Activated CD4-positive, alpha-beta memory T cell treated with anti-CD3 and anti-CD28 coated beads, Interleukin-2, amount 10 ng/mL, durations not matched to agents 7 days and 5 days (primary cell): Measurements from ENCODE around the gene OTOS. TPM values are rescaled to one million over a fixed set of nuclear protein-coding genes. Genes with fewer than 3 reads are reported as not detected.

Experiments
- CTCF ChIA-PET: fragments of 350-600 bp; sonication (Branson Sonifier 250); formaldehyde crosslinking; loops from one replicate; lab custom pipeline; 2021; ENCODE audit warnings: antibody characterized with exemption, inconsistent platforms; lab: Charles Lee
- POLR2A ChIA-PET: fragments of 350-600 bp; sonication (Branson Sonifier 250); formaldehyde crosslinking; loops from one replicate; lab custom pipeline; 2021; ENCODE audit warnings: antibody characterized with exemption; lab: Charles Lee
- DNase-seq: peaks from one replicate; pipeline ENCODE4 v3.0.0-alpha.2; 2020
- H3K27ac Mint-ChIP-seq: one replicate; pipeline ENCODE4 v1.8.0; 2021; ENCODE audit warnings: mild to moderate bottlenecking, mixed read lengths
- H3K27me3 Mint-ChIP-seq: one replicate; pipeline ENCODE4 v1.8.0; 2021; ENCODE audit warnings: mixed read lengths
- H3K36me3 Mint-ChIP-seq: one replicate; pipeline ENCODE4 v1.8.0; 2021; ENCODE audit warnings: low read depth, mixed read lengths
- H3K4me1 Mint-ChIP-seq: one replicate; pipeline ENCODE4 v1.8.0; 2021; ENCODE audit warnings: mixed read lengths
- H3K4me3 Mint-ChIP-seq: one replicate; pipeline ENCODE4 v1.8.0; 2021; ENCODE audit warnings: mild to moderate bottlenecking, mixed read lengths
- H3K9me3 Mint-ChIP-seq: one replicate; pipeline ENCODE4 v1.8.0; 2021; ENCODE audit warnings: mixed read lengths
- total RNA-seq, 2 experiments: library from RNA; stranded (reverse); gene quantifications; one replicate each; pipeline ENCODE4 v1.2.3, GENCODE V29; 2021

Gene OTOS
- not detected for total RNA-seq

GRCh38 chr2:240140511-240140910 is at the start of gene OTOS:
OTOS (minus strand) TSS chr2:240140658; CDS start chr2:240140326, 332 bp downstream.
- Mint-ChIP-seq H3K27ac (no peak within 1 kb of the TSS), H3K36me3 (peaks cover 1% of the 10 kb centered on the region), H3K27me3 (no peaks in the 10 kb centered on the region), H3K4me3 (no peak within 1 kb of the TSS), H3K9me3 (no peaks in the 10 kb centered on the region), H3K4me1 (peaks cover 11% of the 10 kb centered on the region)
- ChIA-PET CTCF (interaction anchor here (0.9 to 1.6 kb wide), 2 partner anchors 77 to 79 kb away, joined by 3 read pairs; no protein-coding TSS in a partner anchor), POLR2A (no interaction called here)
- no peak for DNase-seq

- Mint-ChIP-seq H3K4me1 (no peaks in the 10 kb centered on the region), H3K27me3 (peaks cover 9% of the 10 kb centered on the region), H3K9me3 (no peaks in the 10 kb centered on the region), H3K4me3 (no peak overlapping the region), H3K27ac (no peak overlapping the region), H3K36me3 (no peaks in the 10 kb centered on the region)
- CTCF ChIA-PET: interaction anchor here (0.5 kb wide), 1 partner anchor 129 kb away, joined by 3 read pairs; no protein-coding TSS in a partner anchor
- POLR2A ChIA-PET: no interaction called here
- DNase-seq: no peak
Observed at GRCh38 chr2:240189686-240190085, 49.2 kb upstream of the OTOS start.

GRCh38 chr2:240187989-240188590 is 47.6 kb upstream of the OTOS start:
- H3K27ac Mint-ChIP-seq: no peak overlapping the region
- ChIA-PET POLR2A (no interaction called here), CTCF (no interaction called here)
- H3K4me3 Mint-ChIP-seq: no peak overlapping the region
- peaks cover 9% of the 10 kb centered on the region for H3K27me3 Mint-ChIP-seq
- H3K36me3 Mint-ChIP-seq: no peaks in the 10 kb centered on the region
- H3K9me3 Mint-ChIP-seq: no peaks in the 10 kb centered on the region
- no peak for DNase-seq
- no peaks in the 10 kb centered on the region for H3K4me1 Mint-ChIP-seq

GRCh38 chr2:240186191-240186725 is 45.8 kb upstream of the OTOS start:
- Mint-ChIP-seq H3K4me3 (no peak overlapping the region), H3K27ac (no peak overlapping the region), H3K36me3 (no peaks in the 10 kb centered on the region), H3K27me3 (peaks cover 2% of the 10 kb centered on the region), H3K9me3 (no peaks in the 10 kb centered on the region), H3K4me1 (no peaks in the 10 kb centered on the region)
- ChIA-PET CTCF (no interaction called here), POLR2A (no interaction called here)
- no peak for DNase-seq

- ChIA-PET POLR2A (no interaction called here), CTCF (no interaction called here)
- Mint-ChIP-seq H3K27ac (no peak overlapping the region), H3K27me3 (peaks cover 5% of the 10 kb centered on the region), H3K4me3 (no peak overlapping the region), H3K9me3 (no peaks in the 10 kb centered on the region), H3K36me3 (no peaks in the 10 kb centered on the region), H3K4me1 (no peaks in the 10 kb centered on the region)
- no peak for DNase-seq
Observed at GRCh38 chr2:240184656-240185055, 44.2 kb upstream of the OTOS start.

GRCh38 chr2:240183875-240184590 is 43.6 kb upstream of the OTOS start:
- H3K4me3 Mint-ChIP-seq: no peak overlapping the region
- H3K4me1 Mint-ChIP-seq: no peaks in the 10 kb centered on the region
- H3K27ac Mint-ChIP-seq: no peak overlapping the region
- H3K9me3 Mint-ChIP-seq: no peaks in the 10 kb centered on the region
- DNase-seq: no peak
- H3K27me3 Mint-ChIP-seq: peaks cover 5% of the 10 kb centered on the region
- ChIA-PET CTCF (no interaction called here), POLR2A (no interaction called here)
- no peaks in the 10 kb centered on the region for H3K36me3 Mint-ChIP-seq

- Mint-ChIP-seq H3K4me3 (no peak overlapping the region), H3K9me3 (no peaks in the 10 kb centered on the region), H3K27ac (no peak overlapping the region), H3K27me3 (peaks cover 6% of the 10 kb centered on the region), H3K36me3 (no peaks in the 10 kb centered on the region), H3K4me1 (no peaks in the 10 kb centered on the region)
- ChIA-PET CTCF (interaction anchor here (1.0 kb wide), 1 partner anchor 121 kb away, joined by 3 read pairs; no protein-coding TSS in a partner anchor), POLR2A (no interaction called here)
- DNase-seq: no peak
Observed at GRCh38 chr2:240183006-240183874, 42.8 kb upstream of the OTOS start.

GRCh38 chr2:240182476-240182875 is 42.0 kb upstream of the OTOS start:
- ChIA-PET POLR2A (no interaction called here), CTCF (interaction anchor here (1.0 kb wide), 1 partner anchor 121 kb away, joined by 3 read pairs; no protein-coding TSS in a partner anchor)
- H3K27me3 Mint-ChIP-seq: peaks cover 11% of the 10 kb centered on the region
- H3K27ac Mint-ChIP-seq: no peak overlapping the region
- H3K4me1 Mint-ChIP-seq: no peaks in the 10 kb centered on the region
- no peaks in the 10 kb centered on the region for H3K9me3 Mint-ChIP-seq
- no peak for DNase-seq
- no peak overlapping the region for H3K4me3 Mint-ChIP-seq
- no peaks in the 10 kb centered on the region for H3K36me3 Mint-ChIP-seq

- no peak overlapping the region for H3K27ac Mint-ChIP-seq
- peaks cover 12% of the 10 kb centered on the region for H3K27me3 Mint-ChIP-seq
- H3K4me3 Mint-ChIP-seq: no peak overlapping the region
- H3K4me1 Mint-ChIP-seq: no peaks in the 10 kb centered on the region
- H3K9me3 Mint-ChIP-seq: no peaks in the 10 kb centered on the region
- no peak for DNase-seq
- POLR2A ChIA-PET: no interaction called here
- CTCF ChIA-PET: no interaction called here
- no peaks in the 10 kb centered on the region for H3K36me3 Mint-ChIP-seq
Observed at GRCh38 chr2:240182001-240182400, 41.5 kb upstream of the OTOS start.

- DNase-seq: no peak
- H3K9me3 Mint-ChIP-seq: no peaks in the 10 kb centered on the region
- no peaks in the 10 kb centered on the region for H3K4me1 Mint-ChIP-seq
- H3K4me3 Mint-ChIP-seq: no peak overlapping the region
- no peaks in the 10 kb centered on the region for H3K36me3 Mint-ChIP-seq
- ChIA-PET POLR2A (interaction anchor here (0.8 kb wide), 1 partner anchor 84 kb away, joined by 3 read pairs; no protein-coding TSS in a partner anchor), CTCF (no interaction called here)
- H3K27ac Mint-ChIP-seq: no peak overlapping the region
- peaks cover 19% of the 10 kb centered on the region for H3K27me3 Mint-ChIP-seq
Observed at GRCh38 chr2:240179941-240180666, 39.6 kb upstream of the OTOS start.

- Mint-ChIP-seq H3K4me3 (no peak overlapping the region), H3K36me3 (no peaks in the 10 kb centered on the region), H3K4me1 (no peaks in the 10 kb centered on the region), H3K27me3 (peaks cover 19% of the 10 kb centered on the region), H3K9me3 (no peaks in the 10 kb centered on the region), H3K27ac (no peak overlapping the region)
- CTCF ChIA-PET: no interaction called here
- POLR2A ChIA-PET: no interaction called here
- DNase-seq: no peak
Observed at GRCh38 chr2:240179186-240179815, 38.8 kb upstream of the OTOS start.

- CTCF ChIA-PET: no interaction called here
- H3K36me3 Mint-ChIP-seq: no peaks in the 10 kb centered on the region
Observed at GRCh38 chr2:240178564-240178963, 38.1 kb upstream of the OTOS start.

More at GRCh38 chr2:240178564-240178963, 38.1 kb upstream of the OTOS start:
- H3K4me1 Mint-ChIP-seq: no peaks in the 10 kb centered on the region
- POLR2A ChIA-PET: no interaction called here
- no peak overlapping the region for H3K27ac Mint-ChIP-seq
- no peaks in the 10 kb centered on the region for H3K9me3 Mint-ChIP-seq
- H3K27me3 Mint-ChIP-seq: peaks cover 19% of the 10 kb centered on the region
- DNase-seq: no peak
- H3K4me3 Mint-ChIP-seq: no peak overlapping the region
